NCI-H2081 treated with DMSO at 0.1 percent for 48 hours (cell line): Measurements from ENCODE around the gene RTP4.

ENCODE experiments used
- DNase-seq: peaks from one replicate; lab custom pipeline; 2025; lab: John Stamatoyannopoulos, UW

Gene RTP4

GRCh38 chr3:187368251-187369088 is at the start of gene RTP4:
RTP4 (plus strand) TSS chr3:187368385; CDS start chr3:187368442, 57 bp downstream.
- DNase-seq, result no peak

GRCh38 chr3:187318819-187319616 is 49.2 kb upstream of the RTP4 start:
- DNase-seq, result no peak

GRCh38 chr3:187319699-187320302 is 48.4 kb upstream of the RTP4 start:
- DNase-seq, result no peak

GRCh38 chr3:187321766-187322165 is 46.4 kb upstream of the RTP4 start:
- DNase-seq, result no peak

- no peak for DNase-seq
These were observed 45.9 kb upstream of the RTP4 start for GRCh38 chr3:187322291-187322690.

- no peak for DNase-seq
These were observed 45.1 kb upstream of the RTP4 start for GRCh38 chr3:187323091-187323490.

- DNase-seq, result no peak
These were observed 42.6 kb upstream of the RTP4 start for GRCh38 chr3:187325632-187326031.

GRCh38 chr3:187327845-187328244 is 40.3 kb upstream of the RTP4 start:
- DNase-seq, result no peak

- no peak for DNase-seq
These were observed 39.5 kb upstream of the RTP4 start for GRCh38 chr3:187328691-187329090.

- DNase-seq, result no peak
These were observed 33.3 kb upstream of the RTP4 start for GRCh38 chr3:187334904-187335303.

- no peak for DNase-seq
These were observed 31.9 kb upstream of the RTP4 start for GRCh38 chr3:187336322-187336721.

- no peak for DNase-seq
These were observed 27.6 kb upstream of the RTP4 start for GRCh38 chr3:187340578-187340977.

- no peak for DNase-seq
These were observed 25.9 kb upstream of the RTP4 start for GRCh38 chr3:187342255-187342654.

- DNase-seq, result no peak
These were observed 24.5 kb upstream of the RTP4 start for GRCh38 chr3:187343670-187344069.

- no peak for DNase-seq
These were observed 15.3 kb upstream of the RTP4 start for GRCh38 chr3:187352581-187353575.

GRCh38 chr3:187358068-187358467 is 10.1 kb upstream of the RTP4 start:
- no peak for DNase-seq

- no peak for DNase-seq
These were observed 8.2 kb upstream of the RTP4 start for GRCh38 chr3:187359798-187360486.

- DNase-seq, result no peak
These were observed 7.6 kb upstream of the RTP4 start for GRCh38 chr3:187360596-187360995.

- DNase-seq, result no peak
These were observed 6.3 kb upstream of the RTP4 start for GRCh38 chr3:187361835-187362234.

- no peak for DNase-seq
These were observed 553 bp upstream of the RTP4 start for GRCh38 chr3:187367561-187368103.

GRCh38 chr3:187369089-187369447 is 883 bp downstream of the RTP4 start:
- DNase-seq, result no peak
